ENCODE data around the gene SLC22A5. TPM values are rescaled to one million over a fixed set of nuclear protein-coding genes. Genes with fewer than 3 reads are reported as not detected.

Gene SLC22A5
- total RNA-seq, 1 donor from 2014 or later: 26.6 TPM

- ATAC-seq (no peak), DNase-seq (no peak)
- intact Hi-C loops (cut with micrococcal nuclease): no loop called here
These were observed 52.0 kb downstream of the SLC22A5 start for GRCh38 chr5:132421462-132421861.

GRCh38 chr5:132422720-132423437 is 53.4 kb downstream of the SLC22A5 start:
- ATAC-seq: peak; percentile 68
- DNase-seq: peak; percentile 67
- intact Hi-C loops (cut with micrococcal nuclease): no loop called here

GRCh38 chr5:132423438-132423898 is 54.0 kb downstream of the SLC22A5 start:
- no peak for DNase-seq
- intact Hi-C loops (cut with micrococcal nuclease): no loop called here
- ATAC-seq: no peak

GRCh38 chr5:132424167-132424880 is 54.8 kb downstream of the SLC22A5 start:
- intact Hi-C loops (cut with micrococcal nuclease): no loop called here
- ATAC-seq (no peak), DNase-seq (no peak)

- ATAC-seq (peak; percentile 4), DNase-seq (no peak)
- intact Hi-C loops (cut with micrococcal nuclease): no loop called here
These were observed 55.8 kb downstream of the SLC22A5 start for GRCh38 chr5:132425009-132425937.

- intact Hi-C loops (cut with micrococcal nuclease): no loop called here
- no peak for ATAC-seq
These were observed 56.5 kb downstream of the SLC22A5 start for GRCh38 chr5:132425975-132426524.

GRCh38 chr5:132426525-132427138 is 57.1 kb downstream of the SLC22A5 start:
- ATAC-seq (peak; percentile 44), DNase-seq (peak; percentile 75)
- intact Hi-C loops (cut with micrococcal nuclease): no loop called here

More at GRCh38 chr5:132425975-132426524, 56.5 kb downstream of the SLC22A5 start:
- no peak for DNase-seq

- DNase-seq (peak; percentile 61), ATAC-seq (peak; percentile 59)
- intact Hi-C loops (cut with micrococcal nuclease): no loop called here
These were observed 58.0 kb downstream of the SLC22A5 start for GRCh38 chr5:132427281-132428146.

GRCh38 chr5:132428147-132428482 is 58.6 kb downstream of the SLC22A5 start:
- intact Hi-C loops (cut with micrococcal nuclease): no loop called here
- DNase-seq (no peak), ATAC-seq (peak; percentile 1)

GRCh38 chr5:132428484-132429462 is 59.3 kb downstream of the SLC22A5 start:
- ATAC-seq: no peak
- intact Hi-C loops (cut with micrococcal nuclease): no loop called here
- DNase-seq: no peak

GRCh38 chr5:132429463-132430440 is 60.2 kb downstream of the SLC22A5 start:
- intact Hi-C loops (cut with micrococcal nuclease): no loop called here
- ATAC-seq (no peak), DNase-seq (no peak)

- no peak for DNase-seq
- intact Hi-C loops (cut with micrococcal nuclease): no loop called here
- ATAC-seq: no peak
These were observed 61.2 kb downstream of the SLC22A5 start for GRCh38 chr5:132430746-132431145.

GRCh38 chr5:132431632-132432031 is 62.1 kb downstream of the SLC22A5 start:
- intact Hi-C loops (cut with micrococcal nuclease): no loop called here
- DNase-seq: no peak
- no peak for ATAC-seq

- intact Hi-C loops (cut with micrococcal nuclease): no loop called here
- DNase-seq (no peak), ATAC-seq (peak; percentile 10)
These were observed 63.6 kb downstream of the SLC22A5 start for GRCh38 chr5:132433141-132433540.

- ATAC-seq: peak; percentile 5
- intact Hi-C loops (cut with micrococcal nuclease): no loop called here
- peak; percentile 46 for DNase-seq
These were observed 65.1 kb downstream of the SLC22A5 start for GRCh38 chr5:132434416-132435286.
